HEK293 (cell line): ENCODE data around the gene NCOA7.

ENCODE experiments used
- CTCF ChIA-PET: fragments of 350-600 bp; formaldehyde crosslinking; extraction: SDS; loops from one replicate; lab custom pipeline; 2021; ENCODE audit warnings: antibody characterized with exemption; lab: Yijun Ruan, JAX
- POLR2A ChIA-PET: fragments of 300-600 bp; formaldehyde crosslinking; extraction: SDS; loops from one replicate; lab custom pipeline; 2020; ENCODE audit warnings: antibody characterized with exemption, inconsistent platforms; lab: Yijun Ruan, JAX
- H3K27ac ChIP-seq: fragments of 200-500 bp; sonication (Bioruptor generic); 2 replicates; pipeline ENCODE4 v1.5.1; 2014; ENCODE audit warnings: low read depth, low read length, control low read depth, inconsistent platforms; ENCODE audit errors: extremely low read depth
- H3K36me3 ChIP-seq, 2 experiments: fragments of 200-500 bp in 1 of 2; sonication (Bioruptor generic) in 1 of 2; 1 replicate in 1 of 2; 2 replicates in 1 of 2; pipeline ENCODE4 v1.5.1; 2014 to 2017; ENCODE audit warnings: inconsistent platforms in 2 of 2, low read length in 2 of 2; ENCODE audit not compliant: control insufficient read depth in 2 of 2, insufficient read depth in 1 of 2
- H3K4me1 ChIP-seq: fragments of 200-500 bp; sonication (Bioruptor generic); 2 replicates; pipeline ENCODE4 v1.5.1; 2014; ENCODE audit warnings: mild to moderate bottlenecking, low read length, inconsistent platforms; ENCODE audit not compliant: control insufficient read depth, insufficient read depth
- H3K4me3 ChIP-seq: 2 replicates; pipeline ENCODE4 v1.5.1; 2011; ENCODE audit warnings: low read depth, mild to moderate bottlenecking, control low read depth, low read length, moderate library complexity
- H3K9me3 ChIP-seq: fragments of 200-500 bp; sonication (Bioruptor generic); 2 replicates; pipeline ENCODE4 v1.5.1; 2014; ENCODE audit warnings: low read depth, low read length, inconsistent platforms; ENCODE audit not compliant: control insufficient read depth, insufficient read depth
- AEBP2 ChIP-seq: fragments of 450-650 bp; formaldehyde crosslinking; IDR thresholded peaks from 2 replicates; pipeline ENCODE4 v1.5.1; 2016; ENCODE audit warnings: missing biosample characterization, missing genetic modification characterization, borderline replicate concordance
- MYNN ChIP-seq: fragments of 450-650 bp; formaldehyde crosslinking; IDR thresholded peaks from 2 replicates; pipeline ENCODE4 v1.5.1; 2016; ENCODE audit warnings: missing biosample characterization, missing genetic modification characterization, borderline replicate concordance
- PRDM4 ChIP-seq: fragments of 450-650 bp; formaldehyde crosslinking; IDR thresholded peaks from 2 replicates; pipeline ENCODE4 v1.5.1; 2017; ENCODE audit warnings: missing biosample characterization, missing genetic modification characterization
- SALL2 ChIP-seq: fragments of 450-650 bp; formaldehyde crosslinking; IDR thresholded peaks from 2 replicates; pipeline ENCODE4 v1.5.0; 2017; ENCODE audit warnings: missing biosample characterization, mild to moderate bottlenecking, missing genetic modification characterization, borderline replicate concordance
- ZBTB10 ChIP-seq: fragments of 450-650 bp; formaldehyde crosslinking; IDR thresholded peaks from 2 replicates; pipeline ENCODE4 v1.5.1; 2016; ENCODE audit warnings: missing biosample characterization, missing genetic modification characterization
- ZNF132 ChIP-seq: fragments of 450-650 bp; formaldehyde crosslinking; IDR thresholded peaks from 2 replicates; pipeline ENCODE4 v1.5.1; 2017; ENCODE audit warnings: missing biosample characterization, missing genetic modification characterization, borderline replicate concordance
- ZNF148 ChIP-seq: fragments of 450-650 bp; formaldehyde crosslinking; IDR thresholded peaks from 2 replicates; pipeline ENCODE4 v1.5.0; 2017; ENCODE audit warnings: missing biosample characterization, missing genetic modification characterization, borderline replicate concordance
- ZNF155 ChIP-seq: fragments of 450-650 bp; formaldehyde crosslinking; IDR thresholded peaks from 2 replicates; pipeline ENCODE4 v1.5.1; 2016; ENCODE audit warnings: missing biosample characterization, missing genetic modification characterization
- ZNF2 ChIP-seq: fragments of 450-650 bp; formaldehyde crosslinking; IDR thresholded peaks from 2 replicates; pipeline ENCODE4 v1.5.1; 2016; ENCODE audit warnings: missing biosample characterization, missing genetic modification characterization
- ZNF248 ChIP-seq: fragments of 450-650 bp; formaldehyde crosslinking; IDR thresholded peaks from 2 replicates; pipeline ENCODE4 v1.5.1; 2017; ENCODE audit warnings: missing biosample characterization, missing genetic modification characterization
- ZNF335 ChIP-seq: fragments of 450-650 bp; formaldehyde crosslinking; conservative IDR thresholded peaks from 2 replicates; pipeline ENCODE4 v1.5.1; 2016; ENCODE audit warnings: missing biosample characterization, missing genetic modification characterization
- ZNF341 ChIP-seq: fragments of 450-650 bp; formaldehyde crosslinking; IDR thresholded peaks from 2 replicates; pipeline ENCODE4; 2016; ENCODE audit warnings: low read depth, missing biosample characterization, missing genetic modification characterization
- ZNF366 ChIP-seq: fragments of 450-650 bp; formaldehyde crosslinking; conservative IDR thresholded peaks from 2 replicates; pipeline ENCODE4 v1.5.1; 2016; ENCODE audit warnings: missing biosample characterization, missing genetic modification characterization
- ZNF433 ChIP-seq: fragments of 450-650 bp; formaldehyde crosslinking; IDR thresholded peaks from 2 replicates; pipeline ENCODE4 v1.5.1; 2016; ENCODE audit warnings: missing biosample characterization, missing genetic modification characterization, low read depth
- ZNF473 ChIP-seq: fragments of 450-650 bp; formaldehyde crosslinking; IDR thresholded peaks from 2 replicates; pipeline ENCODE4 v1.5.1; 2017; ENCODE audit warnings: missing biosample characterization, missing genetic modification characterization
- ZNF48 ChIP-seq: fragments of 450-650 bp; formaldehyde crosslinking; IDR thresholded peaks from 2 replicates; pipeline ENCODE4 v1.5.1; 2016; ENCODE audit warnings: missing biosample characterization, missing genetic modification characterization
- ZNF580 ChIP-seq: fragments of 450-650 bp; formaldehyde crosslinking; IDR thresholded peaks from 2 replicates; pipeline ENCODE4 v1.5.1; 2016; ENCODE audit warnings: missing biosample characterization, missing genetic modification characterization
- ZNF610 ChIP-seq: fragments of 450-650 bp; formaldehyde crosslinking; IDR thresholded peaks from 2 replicates; pipeline ENCODE4 v1.5.1; 2016; ENCODE audit warnings: missing biosample characterization, missing genetic modification characterization, borderline replicate concordance
- ZNF621 ChIP-seq: fragments of 450-650 bp; formaldehyde crosslinking; IDR thresholded peaks from 2 replicates; pipeline ENCODE4 v1.5.1; 2017; ENCODE audit warnings: missing biosample characterization, missing genetic modification characterization
- ZNF664 ChIP-seq: fragments of 450-650 bp; formaldehyde crosslinking; IDR thresholded peaks from 2 replicates; pipeline ENCODE4 v1.5.1; 2016; ENCODE audit warnings: missing biosample characterization, missing genetic modification characterization
- ZNF701 ChIP-seq: fragments of 450-650 bp; formaldehyde crosslinking; IDR thresholded peaks from 2 replicates; pipeline ENCODE4 v1.5.1; 2016; ENCODE audit warnings: missing biosample characterization, missing genetic modification characterization
- ZNF791 ChIP-seq: fragments of 450-650 bp; formaldehyde crosslinking; IDR thresholded peaks from 2 replicates; pipeline ENCODE4 v1.5.1; 2016; ENCODE audit warnings: missing biosample characterization, missing genetic modification characterization
- TF ChIP-seq, protein P1 (sequence below): fragments of 450-650 bp; formaldehyde crosslinking; IDR thresholded peaks from 2 replicates; pipeline ENCODE4 v1.5.1; 2017; ENCODE audit warnings: missing biosample characterization, missing genetic modification characterization
- TF ChIP-seq, protein P2 (sequence below): fragments of 450-650 bp; formaldehyde crosslinking; IDR thresholded peaks from 2 replicates; pipeline ENCODE4 v1.5.1; 2017; ENCODE audit warnings: missing biosample characterization, missing genetic modification characterization

NCOA7 gene

GRCh38 chr6:125939026-125939425, 148.3 kb downstream of the NCOA7 start (continued):
- TF ChIP-seq PRDM4 (tag by site-specific recombination) (no peak), ZNF341 (no peak), ZNF48 (tag by site-specific recombination) (no peak), ZNF366 (tag by site-specific recombination) (no peak), MYNN (tag by site-specific recombination) (no peak), ZBTB10 (tag by site-specific recombination) (no peak), SALL2 (tag by site-specific recombination) (no peak), ZNF2 (tag by site-specific recombination) (no peak), AEBP2 (tag by site-specific recombination) (no peak), ZNF580 (tag by site-specific recombination) (no peak)
- TF ChIP-seq, protein P1, sequence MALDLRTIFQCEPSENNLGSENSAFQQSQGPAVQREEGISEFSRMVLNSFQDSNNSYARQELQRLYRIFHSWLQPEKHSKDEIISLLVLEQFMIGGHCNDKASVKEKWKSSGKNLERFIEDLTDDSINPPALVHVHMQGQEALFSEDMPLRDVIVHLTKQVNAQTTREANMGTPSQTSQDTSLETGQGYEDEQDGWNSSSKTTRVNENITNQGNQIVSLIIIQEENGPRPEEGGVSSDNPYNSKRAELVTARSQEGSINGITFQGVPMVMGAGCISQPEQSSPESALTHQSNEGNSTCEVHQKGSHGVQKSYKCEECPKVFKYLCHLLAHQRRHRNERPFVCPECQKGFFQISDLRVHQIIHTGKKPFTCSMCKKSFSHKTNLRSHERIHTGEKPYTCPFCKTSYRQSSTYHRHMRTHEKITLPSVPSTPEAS (tag by site-specific recombination), result no peak
- TF ChIP-seq, all 188 proteins: peak for 0

DNA sequence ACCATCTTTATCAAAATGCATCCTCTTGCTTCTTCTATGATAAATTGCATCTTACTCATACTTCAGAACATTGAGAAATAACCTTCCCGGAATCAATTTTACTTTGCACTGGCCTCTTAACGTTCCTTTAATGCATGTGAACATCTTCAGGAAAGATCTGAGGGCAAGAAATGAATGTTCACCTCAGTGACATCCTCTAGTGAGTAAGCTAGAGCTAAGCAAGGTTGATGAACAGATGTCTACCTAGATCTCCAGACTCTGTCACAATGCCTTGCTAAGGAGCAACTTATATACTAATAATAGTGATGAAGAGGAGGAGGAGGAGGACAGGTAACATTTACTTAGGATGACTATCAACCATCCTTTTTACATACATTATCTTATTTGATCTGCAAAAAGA, 149.0 kb downstream of the NCOA7 start:
- H3K9me3 ChIP-seq, result no peaks in the 10 kb centered on the region
- TF ChIP-seq ZNF132 (tag by site-specific recombination) (no peak), ZNF621 (tag by site-specific recombination) (no peak), ZNF701 (no peak), ZNF335 (no peak), ZNF155 (tag by site-specific recombination) (no peak), ZNF473 (tag by site-specific recombination) (no peak), ZNF433 (tag by site-specific recombination) (no peak), ZNF610 (tag by site-specific recombination) (no peak), ZNF248 (tag by site-specific recombination) (no peak), ZNF341 (no peak), ZNF664 (tag by site-specific recombination) (no peak), ZNF791 (tag by site-specific recombination) (no peak), ZNF148 (tag by site-specific recombination) (no peak)
- TF ChIP-seq, protein P2, sequence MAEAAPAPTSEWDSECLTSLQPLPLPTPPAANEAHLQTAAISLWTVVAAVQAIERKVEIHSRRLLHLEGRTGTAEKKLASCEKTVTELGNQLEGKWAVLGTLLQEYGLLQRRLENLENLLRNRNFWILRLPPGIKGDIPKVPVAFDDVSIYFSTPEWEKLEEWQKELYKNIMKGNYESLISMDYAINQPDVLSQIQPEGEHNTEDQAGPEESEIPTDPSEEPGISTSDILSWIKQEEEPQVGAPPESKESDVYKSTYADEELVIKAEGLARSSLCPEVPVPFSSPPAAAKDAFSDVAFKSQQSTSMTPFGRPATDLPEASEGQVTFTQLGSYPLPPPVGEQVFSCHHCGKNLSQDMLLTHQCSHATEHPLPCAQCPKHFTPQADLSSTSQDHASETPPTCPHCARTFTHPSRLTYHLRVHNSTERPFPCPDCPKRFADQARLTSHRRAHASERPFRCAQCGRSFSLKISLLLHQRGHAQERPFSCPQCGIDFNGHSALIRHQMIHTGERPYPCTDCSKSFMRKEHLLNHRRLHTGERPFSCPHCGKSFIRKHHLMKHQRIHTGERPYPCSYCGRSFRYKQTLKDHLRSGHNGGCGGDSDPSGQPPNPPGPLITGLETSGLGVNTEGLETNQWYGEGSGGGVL (tag by site-specific recombination), result no peak
- TF ChIP-seq, all 188 proteins: peak for 0
- Histone ChIP-seq H3K27ac (no peak overlapping the region), H3K4me3 (no peak overlapping the region), H3K4me1 (no peaks in the 10 kb centered on the region), H3K36me3 (no peaks in the 10 kb centered on the region)
- POLR2A ChIA-PET, result interaction anchor here (0.7 to 1.0 kb wide), 2 partner anchors 15 to 47 kb away, joined by 3 read pairs; no protein-coding TSS in a partner anchor
- CTCF ChIA-PET, result interaction anchor here (3.0 to 6.7 kb wide), 2 partner anchors 18 to 34 kb away, joined by 13 to 47 read pairs; partner anchors contain the start of gene HINT3
